Stomach (tissue), 4 donors: ENCODE results near the gene PFKFB4.

Experiments
- CTCF ChIP-seq, 7 experiments: fragments of 450-650 bp in 4 of 7; fragments of 200-600 bp in 3 of 7; sonication (generic) in 3 of 7; IDR thresholded peaks; one replicate each; pipeline ENCODE4 v1.5.1; 2016 to 2019; ENCODE audit warnings: antibody characterized with exemption in 7 of 7, control low read depth in 2 of 7, mild to moderate bottlenecking in 1 of 7
- EP300 ChIP-seq: sonication (generic); formaldehyde crosslinking; IDR thresholded peaks from one replicate; pipeline ENCODE4 v1.6.1; 2017; ENCODE audit warnings: antibody characterized with exemption
- POLR2A ChIP-seq, 4 donors: fragments of 450-650 bp; IDR thresholded peaks; one replicate each; pipeline ENCODE4 v1.6.1; 2016; ENCODE audit warnings: antibody characterized with exemption in 4 of 4, control low read depth in 2 of 4, mild to moderate bottlenecking in 1 of 4, moderate library complexity in 1 of 4
- POLR2AphosphoS5 ChIP-seq, 3 donors: sonication (generic); formaldehyde crosslinking; IDR thresholded peaks; one replicate each; pipeline ENCODE4 v1.6.1; 2016; ENCODE audit warnings: antibody characterized with exemption in 3 of 3

GRCh38 chr3:48548126-48548525 is 8.5 kb downstream of the PFKFB4 start:
- TF ChIP-seq POLR2AphosphoS5 (IDR thresholded peaks at IDR 0.05) (no peak), CTCF (IDR thresholded peaks at IDR 0.05) (no peak), POLR2A (IDR thresholded peaks at IDR 0.05) (no peak), EP300 (no peak)
